GM21825 (cell line): ENCODE results near the gene OLFM1.

Experiments used
- ATAC-seq: cut with Tn5 transposase; IDR thresholded peaks from one replicate; pipeline ENCODE4 v1.9.1; 2021; ENCODE audit warnings: mild to moderate bottlenecking, moderate library complexity; ENCODE audit not compliant: unreplicated experiment

The OLFM1 gene

DNA sequence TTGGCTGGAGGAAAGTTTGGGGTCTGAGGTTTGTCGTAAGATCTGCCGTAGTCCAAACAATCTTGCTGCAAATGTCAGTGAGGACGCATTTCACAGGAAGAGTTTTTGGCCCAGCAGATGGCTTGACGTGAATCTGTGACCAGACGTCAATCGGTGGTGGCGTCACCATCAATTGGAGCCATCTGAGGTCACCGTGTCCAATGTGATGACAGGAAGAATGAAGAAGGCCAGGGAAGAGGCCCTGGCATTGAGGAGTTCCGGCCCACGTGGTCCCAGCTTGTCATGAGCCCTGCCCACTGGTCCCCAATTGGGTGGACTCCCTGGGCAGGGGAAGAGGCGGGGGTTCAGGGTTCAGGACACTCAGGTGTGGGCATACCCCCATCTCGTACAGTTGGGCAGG, 79.9 kb downstream of the OLFM1 start:
- no peak for ATAC-seq

DNA sequence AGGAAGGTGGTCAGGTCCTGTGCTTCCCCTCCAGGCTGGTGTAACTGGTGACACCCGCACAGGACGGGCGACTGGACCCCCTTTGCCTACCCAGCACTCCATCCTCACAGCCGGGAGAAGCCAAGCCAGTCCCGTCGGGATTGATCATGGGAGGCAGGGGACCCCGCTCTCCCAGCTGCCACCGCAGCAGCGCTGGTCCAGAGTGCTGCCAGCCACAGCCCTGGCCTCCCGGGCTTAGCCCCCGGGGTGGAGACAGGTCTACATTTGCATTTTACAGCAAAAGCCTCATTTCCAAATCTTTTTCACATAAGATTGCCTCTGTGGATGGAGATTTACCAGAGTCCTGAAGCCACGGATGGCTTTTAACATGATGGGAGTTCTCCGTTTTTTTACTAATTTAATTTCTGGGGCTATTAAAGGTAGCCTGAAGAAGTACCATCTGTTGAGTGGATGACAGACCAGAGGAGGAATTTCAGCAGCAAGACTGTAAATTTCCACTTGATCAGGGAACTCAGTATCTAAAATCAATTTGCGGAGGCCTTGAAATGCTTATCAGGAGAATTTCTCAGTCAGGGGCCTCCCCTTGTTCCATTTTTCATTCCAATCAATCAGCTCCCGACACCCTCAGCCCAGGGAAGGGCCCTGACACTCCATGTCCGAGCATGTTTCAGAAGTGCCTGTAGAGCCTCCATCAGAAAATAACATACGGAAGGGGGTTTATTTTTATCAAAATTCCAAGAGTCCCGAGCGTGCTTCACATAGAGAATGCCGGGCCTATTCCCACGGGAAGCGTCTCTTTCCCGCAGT, 80.6 kb downstream of the OLFM1 start:
- ATAC-seq, result no peak

DNA sequence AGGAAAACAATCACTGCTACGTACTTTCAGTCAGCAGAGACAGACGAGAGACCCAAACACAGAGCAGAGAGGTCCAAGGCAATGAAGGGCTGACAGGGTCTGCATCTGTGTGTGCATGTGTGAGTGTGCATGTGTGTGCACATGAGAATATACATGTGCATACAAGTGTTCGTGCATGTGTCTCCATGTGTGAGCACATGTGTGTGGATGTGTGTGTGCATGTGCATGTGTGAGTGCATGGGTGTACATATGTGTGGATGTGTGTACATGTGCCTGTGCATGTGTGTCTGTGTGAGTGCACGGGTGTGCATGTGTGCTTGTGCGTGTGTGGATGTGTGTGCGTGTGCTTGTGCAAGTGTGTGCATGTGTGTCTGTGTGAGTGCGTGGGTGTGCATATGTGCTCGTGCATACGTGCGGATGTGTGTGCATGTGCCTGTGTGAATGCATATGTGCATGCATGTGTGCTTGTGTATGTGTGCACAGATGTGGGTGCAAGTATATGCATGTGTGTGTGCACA, 82.3 kb downstream of the OLFM1 start:
- ATAC-seq, result no peak

DNA sequence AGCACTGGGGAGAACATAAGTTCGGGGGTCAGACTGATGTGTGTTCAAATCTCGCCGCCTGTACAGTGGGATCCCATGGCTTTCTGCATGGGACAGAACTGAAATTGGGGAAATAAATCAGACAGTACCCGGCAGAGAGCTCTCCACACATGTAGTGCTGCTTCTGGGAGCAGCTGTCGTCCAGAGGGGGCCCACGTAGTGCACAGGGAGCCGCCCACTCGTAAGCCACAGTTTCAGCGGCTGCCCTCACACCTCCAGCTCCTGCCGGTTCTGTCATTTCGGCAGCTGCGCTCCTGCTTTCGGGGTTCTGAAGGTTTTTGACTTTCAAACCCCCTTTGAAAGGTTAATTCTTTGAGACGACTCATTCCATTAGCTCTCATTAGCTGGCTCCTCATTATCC, 83.1 kb downstream of the OLFM1 start:
- ATAC-seq, result no peak
